WTC11 (cell line): Measurements from ENCODE around the gene SLC9A4.

ENCODE experiments used
- CTCF ChIP-seq: fragments of 200-600 bp; IDR thresholded peaks from 2 replicates; pipeline ENCODE4 v1.8.0; 2022; ENCODE audit warnings: antibody characterized with exemption
- MAX ChIP-seq: sonication (generic); formaldehyde crosslinking; IDR thresholded peaks from 2 replicates; pipeline ENCODE4 v1.8.0; 2022; ENCODE audit warnings: mild to moderate bottlenecking, missing genetic modification reagents

- TF ChIP-seq MAX (CRISPR knock-in tag) (no peak), CTCF (no peak)
Observed at GRCh38 chr2:102523651-102524050, 50.6 kb downstream of the SLC9A4 start.
